ENCODE results near the gene SND1.

- peak in 1 of 2 donors; percentile 23 for TF ChIP-seq CTCF (IDR thresholded peaks at IDR 0.05; ENCODE audit: extremely low read depth in 1 of 2, insufficient read depth in 1 of 2, low read depth in 1 of 2, low read length in 2 of 2)
- TF ChIP-seq EZH2 (IDR thresholded peaks at IDR 0.05; ENCODE audit: borderline replicate concordance, low read depth, low read length, severe bottlenecking), result no peak
- no peak for TF ChIP-seq FOS (IDR thresholded peaks at IDR 0.05; ENCODE audit: borderline replicate concordance, insufficient read depth, low read length)
- no peak for TF ChIP-seq MYC (IDR thresholded peaks at IDR 0.05; ENCODE audit: low read depth, low read length)
- no peak for TF ChIP-seq MAX (IDR thresholded peaks at IDR 0.05; ENCODE audit: insufficient read depth, insufficient read length)
- TF ChIP-seq POLR2AphosphoS5 (IDR thresholded peaks at IDR 0.05; ENCODE audit: insufficient read depth, low read depth, low read length), result no peak
Measured at GRCh38 chr7:127628445-127628844, 23.5 kb upstream of the SND1 start.

Measured in endothelial cell of umbilical vein (primary cell).